ENCODE measurements around the gene SCPEP1. TPM values are rescaled to one million over a fixed set of nuclear protein-coding genes. Genes with fewer than 3 reads are reported as not detected.

The SCPEP1 gene
- total RNA-seq, 2 experiments from 2014 or later = 22.1 to 25.5 TPM

- Mint-ChIP-seq H3K27ac (no peak overlapping the region), H3K9me3 (no peaks in the 10 kb centered on the region), H3K27me3 (no peaks in the 10 kb centered on the region), H3K4me3 (no peak overlapping the region), H3K4me1 (ENCODE audit: low read depth) (no peaks in the 10 kb centered on the region), H3K36me3 (ENCODE audit: low read depth) (peaks cover 29% of the 10 kb centered on the region)
- no peaks in the 10 kb centered on the region for H3K36me3 ChIP-seq (ENCODE audit: insufficient read depth, low read length)
- H3K9me3 ChIP-seq (ENCODE audit: control insufficient read depth in 1 of 2, insufficient read depth in 1 of 2, low read length in 2 of 2) = no peaks in the 10 kb centered on the region
- intact Hi-C loops (cut with DNase I, micrococcal nuclease) = no loop called here
- H3K4me3 ChIP-seq (ENCODE audit: low read length) = no peak overlapping the region
- H3K27me3 ChIP-seq (ENCODE audit: control insufficient read depth in 1 of 2, insufficient read depth in 2 of 2, low read length in 2 of 2) = no peaks in the 10 kb centered on the region
- H3K27ac ChIP-seq (ENCODE audit: low read depth in 1 of 2, low read length in 2 of 2) = no peak overlapping the region
- CTCF ChIA-PET = interaction anchor here (2.9 kb wide), 1 partner anchor 9 kb away, joined by 10 read pairs; no protein-coding TSS in a partner anchor
- H3K4me1 ChIP-seq (ENCODE audit: insufficient read depth, low read length) = no peaks in the 10 kb centered on the region
- TF ChIP-seq, protein P1, sequence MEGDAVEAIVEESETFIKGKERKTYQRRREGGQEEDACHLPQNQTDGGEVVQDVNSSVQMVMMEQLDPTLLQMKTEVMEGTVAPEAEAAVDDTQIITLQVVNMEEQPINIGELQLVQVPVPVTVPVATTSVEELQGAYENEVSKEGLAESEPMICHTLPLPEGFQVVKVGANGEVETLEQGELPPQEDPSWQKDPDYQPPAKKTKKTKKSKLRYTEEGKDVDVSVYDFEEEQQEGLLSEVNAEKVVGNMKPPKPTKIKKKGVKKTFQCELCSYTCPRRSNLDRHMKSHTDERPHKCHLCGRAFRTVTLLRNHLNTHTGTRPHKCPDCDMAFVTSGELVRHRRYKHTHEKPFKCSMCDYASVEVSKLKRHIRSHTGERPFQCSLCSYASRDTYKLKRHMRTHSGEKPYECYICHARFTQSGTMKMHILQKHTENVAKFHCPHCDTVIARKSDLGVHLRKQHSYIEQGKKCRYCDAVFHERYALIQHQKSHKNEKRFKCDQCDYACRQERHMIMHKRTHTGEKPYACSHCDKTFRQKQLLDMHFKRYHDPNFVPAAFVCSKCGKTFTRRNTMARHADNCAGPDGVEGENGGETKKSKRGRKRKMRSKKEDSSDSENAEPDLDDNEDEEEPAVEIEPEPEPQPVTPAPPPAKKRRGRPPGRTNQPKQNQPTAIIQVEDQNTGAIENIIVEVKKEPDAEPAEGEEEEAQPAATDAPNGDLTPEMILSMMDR (IDR thresholded peaks at IDR 0.05) = no peak
- DNase-seq = no peak
- POLR2A ChIA-PET = no interaction called here
- ATAC-seq (ENCODE audit: poor library complexity) = no peak
These were observed 23.6 kb downstream of the SCPEP1 start for GRCh38 chr17:57001541-57001940.

GRCh38 chr17:57002904-57003303, 25.0 kb downstream of the SCPEP1 start:
- no peaks in the 10 kb centered on the region for H3K27me3 Mint-ChIP-seq
- intact Hi-C loops (cut with DNase I, micrococcal nuclease) = no loop called here
- no peak overlapping the region for H3K27ac Mint-ChIP-seq
- Histone ChIP-seq H3K27me3 (ENCODE audit: control insufficient read depth in 1 of 2, insufficient read depth in 2 of 2, low read length in 2 of 2) (no peaks in the 10 kb centered on the region), H3K4me3 (ENCODE audit: low read length) (no peak overlapping the region), H3K36me3 (ENCODE audit: insufficient read depth, low read length) (no peaks in the 10 kb centered on the region), H3K9me3 (ENCODE audit: control insufficient read depth in 1 of 2, insufficient read depth in 1 of 2, low read length in 2 of 2) (no peaks in the 10 kb centered on the region), H3K4me1 (ENCODE audit: insufficient read depth, low read length) (no peaks in the 10 kb centered on the region), H3K27ac (ENCODE audit: low read depth in 1 of 2, low read length in 2 of 2) (no peak overlapping the region)
- POLR2A ChIA-PET = no interaction called here
- DNase-seq (no peak), ATAC-seq (ENCODE audit: poor library complexity) (no peak)
- H3K36me3 Mint-ChIP-seq (ENCODE audit: low read depth) = peaks cover 24% of the 10 kb centered on the region
- CTCF ChIA-PET = no interaction called here
- no peak overlapping the region for H3K4me3 Mint-ChIP-seq
- no peaks in the 10 kb centered on the region for H3K9me3 Mint-ChIP-seq
- TF ChIP-seq, protein P1 (IDR thresholded peaks at IDR 0.05) = no peak
- H3K4me1 Mint-ChIP-seq (ENCODE audit: low read depth) = no peaks in the 10 kb centered on the region

DNA sequence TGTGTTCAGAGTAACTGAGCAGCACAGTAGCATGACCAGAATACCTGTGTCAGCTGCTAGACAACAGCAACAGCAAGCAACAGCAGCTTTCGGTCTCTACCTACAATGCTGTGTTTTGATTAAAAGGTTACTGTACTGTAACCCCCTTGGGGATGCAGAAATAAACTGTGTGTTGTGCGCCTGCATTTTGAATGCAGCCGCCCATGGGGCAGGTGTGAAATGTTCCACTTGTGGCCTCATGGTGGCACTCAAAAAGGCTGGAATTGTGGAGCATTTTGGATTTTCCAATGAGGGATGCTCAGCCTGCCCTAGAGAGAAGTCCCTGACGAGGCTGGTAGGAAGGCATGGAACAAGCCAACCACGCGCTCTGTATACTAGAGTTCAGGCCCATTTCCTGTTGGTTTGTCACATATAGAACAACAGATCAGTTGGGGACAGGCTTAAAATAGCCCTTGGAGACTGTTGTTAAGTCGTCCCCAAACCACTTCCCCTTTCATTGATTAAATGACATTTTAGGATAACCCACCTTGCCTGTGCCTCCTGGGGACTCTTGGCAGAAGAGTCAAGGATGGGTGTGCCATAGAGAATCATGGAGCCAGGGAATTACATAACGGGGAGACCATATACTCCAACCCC, 27.1 kb downstream of the SCPEP1 start:
- peaks cover 3% of the 10 kb centered on the region for H3K4me1 Mint-ChIP-seq (ENCODE audit: low read depth)
- TF ChIP-seq, protein P1 (IDR thresholded peaks at IDR 0.05) = no peak
- intact Hi-C loops (cut with DNase I, micrococcal nuclease) = no loop called here
- ChIA-PET CTCF (no interaction called here), POLR2A (no interaction called here)
- no peak overlapping the region for H3K4me3 Mint-ChIP-seq
- ATAC-seq (ENCODE audit: poor library complexity) (no peak), DNase-seq (peak in 1 of 14 experiments; percentile 33)
- no peaks in the 10 kb centered on the region for H3K27me3 ChIP-seq (ENCODE audit: control insufficient read depth in 1 of 2, insufficient read depth in 2 of 2, low read length in 2 of 2)
- H3K27ac Mint-ChIP-seq = no peak overlapping the region
- H3K27me3 Mint-ChIP-seq = no peaks in the 10 kb centered on the region
- no peaks in the 10 kb centered on the region for H3K36me3 ChIP-seq (ENCODE audit: insufficient read depth, low read length)
- H3K4me3 ChIP-seq (ENCODE audit: low read length) = no peak overlapping the region
- peaks cover 4% of the 10 kb centered on the region for H3K4me1 ChIP-seq (ENCODE audit: insufficient read depth, low read length)
- H3K9me3 ChIP-seq (ENCODE audit: control insufficient read depth in 1 of 2, insufficient read depth in 1 of 2, low read length in 2 of 2) = no peaks in the 10 kb centered on the region
- H3K27ac ChIP-seq (ENCODE audit: low read depth in 1 of 2, low read length in 2 of 2) = no peak overlapping the region
- peaks cover 24% of the 10 kb centered on the region for H3K36me3 Mint-ChIP-seq (ENCODE audit: low read depth)
- H3K9me3 Mint-ChIP-seq = no peaks in the 10 kb centered on the region
